Glutamatergic neuron (in vitro differentiated cells): ENCODE results near the gene VEGFA. TPM values are rescaled to one million over a fixed set of nuclear protein-coding genes. Genes with fewer than 3 reads are reported as not detected.

Experiments
- DNase-seq: peaks from one replicate; pipeline ENCODE4 v3.0.0; 2022
- H3K27ac Mint-ChIP-seq: one replicate; pipeline ENCODE4 v1.8.0; 2020; ENCODE audit warnings: mild to moderate bottlenecking, mixed read lengths, inconsistent platforms; ENCODE audit not compliant: unreplicated experiment
- H3K27me3 Mint-ChIP-seq: one replicate; pipeline ENCODE4 v1.8.0; 2020; ENCODE audit warnings: mild to moderate bottlenecking, moderate library complexity, mixed read lengths, inconsistent platforms; ENCODE audit not compliant: unreplicated experiment
- H3K36me3 Mint-ChIP-seq: one replicate; pipeline ENCODE4 v1.8.0; 2020; ENCODE audit warnings: mild to moderate bottlenecking, mixed read lengths, inconsistent platforms; ENCODE audit not compliant: unreplicated experiment
- H3K4me1 Mint-ChIP-seq: one replicate; pipeline ENCODE4 v1.8.0; 2020; ENCODE audit warnings: mild to moderate bottlenecking, low read depth, mixed read lengths, inconsistent platforms; ENCODE audit not compliant: unreplicated experiment
- H3K4me3 Mint-ChIP-seq: one replicate; pipeline ENCODE4 v1.8.0; 2020; ENCODE audit warnings: mild to moderate bottlenecking, mixed read lengths, inconsistent platforms; ENCODE audit not compliant: unreplicated experiment
- H3K9me3 Mint-ChIP-seq: one replicate; pipeline ENCODE4 v1.8.0; 2020; ENCODE audit warnings: mild to moderate bottlenecking, moderate library complexity, mixed read lengths, inconsistent platforms; ENCODE audit not compliant: unreplicated experiment
- total RNA-seq: library from RNA; stranded (reverse); fragmentation: NEBNext Ultra II Directional; extraction: Animal tissue kit (Norgen Biotek cat#: 25700); gene quantifications from one replicate; pipeline ENCODE4 v1.2.1, GENCODE V29; 2021; ENCODE audit not compliant: unreplicated experiment
- TF ChIP-seq, protein P1 (sequence below): fragments of 200-600 bp; sonication (generic); IDR thresholded peaks from one replicate; pipeline ENCODE4 v1.5.0; 2021; ENCODE audit not compliant: partially characterized antibody, unreplicated experiment

VEGFA gene
- total RNA-seq, 1 donor from 2014 or later: 21.6 TPM

DNA sequence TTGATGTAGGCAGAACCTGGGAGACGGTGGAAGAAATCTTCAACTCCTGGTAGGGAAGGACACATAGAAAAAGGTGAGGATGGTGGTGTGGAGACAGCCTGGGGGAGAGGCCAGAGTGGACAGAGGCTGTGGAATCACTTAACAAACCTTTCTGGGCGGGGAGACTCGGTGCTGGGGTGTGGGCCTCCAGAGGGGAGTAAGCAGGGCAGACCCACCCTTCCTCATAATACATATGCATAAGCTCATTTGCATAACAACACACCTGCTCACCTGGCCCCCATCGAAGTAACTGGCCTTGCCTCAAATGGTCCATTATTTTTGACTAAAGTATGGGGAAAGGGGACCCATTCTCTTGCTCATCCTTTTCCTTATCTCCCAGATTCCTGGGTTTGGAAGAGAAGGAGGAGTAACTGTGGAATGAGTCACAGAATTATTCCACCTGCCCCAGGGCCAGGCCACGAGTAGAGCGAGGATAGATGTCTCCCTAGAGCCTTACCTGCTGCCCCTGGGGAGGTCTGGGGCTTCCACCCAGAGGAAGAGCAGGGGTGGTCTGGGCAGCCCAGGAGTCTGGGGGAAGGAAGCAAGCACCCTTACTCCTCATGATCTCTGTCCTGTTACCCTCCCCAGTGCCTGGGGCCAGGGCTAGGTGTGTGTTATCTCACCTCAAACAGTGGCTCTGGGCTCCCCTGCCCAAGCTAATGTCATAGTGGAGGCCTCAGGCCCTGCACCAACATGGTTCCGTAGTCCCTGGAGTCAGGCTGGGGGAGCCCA lies 10.7 kb upstream of the VEGFA start:
- H3K36me3 Mint-ChIP-seq: no peaks in the 10 kb centered on the region
- peaks cover 2% of the 10 kb centered on the region for H3K9me3 Mint-ChIP-seq
- TF ChIP-seq, protein P1, sequence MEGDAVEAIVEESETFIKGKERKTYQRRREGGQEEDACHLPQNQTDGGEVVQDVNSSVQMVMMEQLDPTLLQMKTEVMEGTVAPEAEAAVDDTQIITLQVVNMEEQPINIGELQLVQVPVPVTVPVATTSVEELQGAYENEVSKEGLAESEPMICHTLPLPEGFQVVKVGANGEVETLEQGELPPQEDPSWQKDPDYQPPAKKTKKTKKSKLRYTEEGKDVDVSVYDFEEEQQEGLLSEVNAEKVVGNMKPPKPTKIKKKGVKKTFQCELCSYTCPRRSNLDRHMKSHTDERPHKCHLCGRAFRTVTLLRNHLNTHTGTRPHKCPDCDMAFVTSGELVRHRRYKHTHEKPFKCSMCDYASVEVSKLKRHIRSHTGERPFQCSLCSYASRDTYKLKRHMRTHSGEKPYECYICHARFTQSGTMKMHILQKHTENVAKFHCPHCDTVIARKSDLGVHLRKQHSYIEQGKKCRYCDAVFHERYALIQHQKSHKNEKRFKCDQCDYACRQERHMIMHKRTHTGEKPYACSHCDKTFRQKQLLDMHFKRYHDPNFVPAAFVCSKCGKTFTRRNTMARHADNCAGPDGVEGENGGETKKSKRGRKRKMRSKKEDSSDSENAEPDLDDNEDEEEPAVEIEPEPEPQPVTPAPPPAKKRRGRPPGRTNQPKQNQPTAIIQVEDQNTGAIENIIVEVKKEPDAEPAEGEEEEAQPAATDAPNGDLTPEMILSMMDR: no peak
- no peaks in the 10 kb centered on the region for H3K27me3 Mint-ChIP-seq
- DNase-seq: no peak
- H3K27ac Mint-ChIP-seq: no peak overlapping the region
- peaks cover 4% of the 10 kb centered on the region for H3K4me1 Mint-ChIP-seq
- H3K4me3 Mint-ChIP-seq: no peak overlapping the region

GRCh38 chr6:43759907-43760206 lies 10.2 kb upstream of the VEGFA start:
- no peak for DNase-seq
- no peak overlapping the region for H3K4me3 Mint-ChIP-seq
- H3K4me1 Mint-ChIP-seq: peaks cover 4% of the 10 kb centered on the region
- H3K36me3 Mint-ChIP-seq: no peaks in the 10 kb centered on the region
- H3K27me3 Mint-ChIP-seq: no peaks in the 10 kb centered on the region
- no peak overlapping the region for H3K27ac Mint-ChIP-seq
- TF ChIP-seq, protein P1: no peak
- H3K9me3 Mint-ChIP-seq: peaks cover 2% of the 10 kb centered on the region

DNA sequence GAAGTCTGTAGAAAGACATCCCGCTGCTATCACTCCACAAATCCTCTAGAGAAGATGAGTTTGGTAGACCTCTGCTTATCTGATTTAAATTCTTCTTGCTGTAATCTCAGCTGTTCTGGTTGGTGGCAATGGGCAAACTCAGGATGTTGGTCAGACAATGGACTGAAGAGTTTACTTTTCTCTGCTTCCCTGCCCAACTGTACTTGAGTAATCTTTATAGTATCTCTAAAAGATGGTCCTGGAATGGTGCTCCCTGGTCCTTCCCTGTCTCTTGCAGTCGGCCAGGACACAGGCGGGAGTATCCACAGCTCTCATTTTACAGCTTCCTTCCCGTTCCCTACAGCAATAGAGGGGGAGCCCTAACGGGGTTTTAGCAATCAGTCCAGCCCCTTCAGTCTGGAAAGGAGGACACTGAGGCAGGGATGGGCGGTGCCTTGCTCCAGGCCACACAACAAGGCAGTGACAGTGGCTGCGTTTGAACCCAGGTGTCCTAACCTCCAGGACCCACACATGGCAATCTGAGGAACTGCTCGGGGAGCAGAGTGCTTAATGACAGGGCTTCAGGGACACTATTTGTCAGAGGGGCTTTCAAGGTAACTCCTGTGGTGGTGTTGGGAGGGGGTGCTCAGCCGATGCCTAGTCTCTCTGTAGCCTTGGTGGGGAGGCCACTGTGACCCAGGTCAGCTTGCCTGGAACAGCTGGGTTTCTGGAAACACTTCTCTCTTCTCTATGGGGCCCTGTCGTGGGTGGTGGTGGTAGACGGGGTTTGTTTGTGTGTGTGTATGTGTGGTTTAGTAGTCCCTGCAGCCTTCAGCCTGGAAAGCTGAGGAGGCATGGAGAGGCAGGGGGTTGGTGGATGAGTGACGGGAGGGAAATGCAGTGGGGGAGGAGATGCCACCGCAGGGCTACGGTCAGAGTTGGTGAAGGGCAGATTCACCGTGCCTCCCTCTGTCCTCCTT lies 9.5 kb upstream of the VEGFA start:
- Mint-ChIP-seq H3K27me3 (no peaks in the 10 kb centered on the region), H3K4me1 (peaks cover 4% of the 10 kb centered on the region), H3K27ac (no peak overlapping the region), H3K36me3 (no peaks in the 10 kb centered on the region), H3K4me3 (no peak overlapping the region), H3K9me3 (no peaks in the 10 kb centered on the region)
- no peak for DNase-seq
- TF ChIP-seq, protein P1: no peak

- no peak overlapping the region for H3K4me3 Mint-ChIP-seq
- H3K36me3 Mint-ChIP-seq: no peaks in the 10 kb centered on the region
- H3K27me3 Mint-ChIP-seq: peaks cover 1% of the 10 kb centered on the region
- DNase-seq: no peak
- H3K27ac Mint-ChIP-seq: no peak overlapping the region
- H3K4me1 Mint-ChIP-seq: peaks cover 4% of the 10 kb centered on the region
- H3K9me3 Mint-ChIP-seq: no peaks in the 10 kb centered on the region
- TF ChIP-seq, protein P1: no peak
These were observed 8.2 kb upstream of the VEGFA start for GRCh38 chr6:43761666-43762409.
